ENCODE data around the gene TLR9. TPM values are rescaled to one million over a fixed set of nuclear protein-coding genes. Genes with fewer than 3 reads are reported as not detected.

The TLR9 gene
- total RNA-seq, 1 donor: 0.21 TPM

- no peaks in the 10 kb centered on the region for H3K9me3 ChIP-seq (ENCODE audit: low read depth, low read length)
- no peaks in the 10 kb centered on the region for H3K27me3 ChIP-seq (ENCODE audit: insufficient read depth, low read length)
- no peak overlapping the region for H3K4me3 ChIP-seq (ENCODE audit: low read length)
- peaks cover 7% of the 10 kb centered on the region for H3K4me1 ChIP-seq (ENCODE audit: insufficient read depth, low read length)
Measured at GRCh38 chr3:52173101-52173500, 52.3 kb downstream of the TLR9 start.

GRCh38 chr3:52172262-52172757, 53.1 kb downstream of the TLR9 start:
- Histone ChIP-seq H3K9me3 (ENCODE audit: low read depth, low read length) (no peaks in the 10 kb centered on the region), H3K4me3 (ENCODE audit: low read length) (no peak overlapping the region), H3K4me1 (ENCODE audit: insufficient read depth, low read length) (peaks cover 7% of the 10 kb centered on the region), H3K27me3 (ENCODE audit: insufficient read depth, low read length) (no peaks in the 10 kb centered on the region)

- H3K4me3 ChIP-seq (ENCODE audit: low read length): no peak overlapping the region
- peaks cover 7% of the 10 kb centered on the region for H3K4me1 ChIP-seq (ENCODE audit: insufficient read depth, low read length)
- H3K27me3 ChIP-seq (ENCODE audit: insufficient read depth, low read length): no peaks in the 10 kb centered on the region
- H3K9me3 ChIP-seq (ENCODE audit: low read depth, low read length): no peaks in the 10 kb centered on the region
Measured at GRCh38 chr3:52171514-52172261, 53.8 kb downstream of the TLR9 start.

Other genes with a start within 250 kb of the TLR9 start
- 3.3 TPM for gene ACY1, start 242.1 kb downstream of the TLR9 start, total RNA-seq
- 1,675 TPM for gene RPL29, start 229.8 kb downstream of the TLR9 start, total RNA-seq
- gene DUSP7, start 169.1 kb downstream of the TLR9 start, total RNA-seq: 7.0 TPM
- gene POC1A, start 71.2 kb downstream of the TLR9 start, total RNA-seq: 0.21 TPM
- 20.4 TPM for gene ALAS1, start 27.5 kb downstream of the TLR9 start, total RNA-seq
- gene TWF2, start 13.5 kb upstream of the TLR9 start, total RNA-seq: 70.5 TPM
- 31.2 TPM for gene PPM1M, start 20.1 kb upstream of the TLR9 start, total RNA-seq
- 85.5 TPM for gene WDR82, start 53.0 kb upstream of the TLR9 start, total RNA-seq
- 13.3 TPM for gene GLYCTK, start 62.2 kb upstream of the TLR9 start, total RNA-seq
- 20.9 TPM for gene DNAH1, start 90.7 kb upstream of the TLR9 start, total RNA-seq
- gene BAP1, start 184.4 kb upstream of the TLR9 start, total RNA-seq: 58.1 TPM
- 9.3 TPM for gene PHF7, start 185.0 kb upstream of the TLR9 start, total RNA-seq
- 0.31 TPM for gene SEMA3G, start 219.5 kb upstream of the TLR9 start, total RNA-seq
- gene TNNC1, start 228.4 kb upstream of the TLR9 start, total RNA-seq: 0.31 TPM
- gene NISCH, start 230.0 kb upstream of the TLR9 start, total RNA-seq: 75.8 TPM